B cell (primary cell): ENCODE data around the gene SINHCAF.

Experiments
- EZH2 ChIP-seq: IDR thresholded peaks from 2 replicates; pipeline ENCODE4 v1.6.1; 2012; ENCODE audit warnings: borderline replicate concordance, low read depth, mild to moderate bottlenecking, moderate library complexity, low read length; ENCODE audit not compliant: insufficient read depth, poor library complexity, severe bottlenecking
- TF ChIP-seq, protein P1 (sequence below): fragments of 200-600 bp; IDR thresholded peaks from one replicate; pipeline ENCODE4 v1.8.0; 2022; ENCODE audit warnings: antibody characterized with exemption, mild to moderate bottlenecking

DNA sequence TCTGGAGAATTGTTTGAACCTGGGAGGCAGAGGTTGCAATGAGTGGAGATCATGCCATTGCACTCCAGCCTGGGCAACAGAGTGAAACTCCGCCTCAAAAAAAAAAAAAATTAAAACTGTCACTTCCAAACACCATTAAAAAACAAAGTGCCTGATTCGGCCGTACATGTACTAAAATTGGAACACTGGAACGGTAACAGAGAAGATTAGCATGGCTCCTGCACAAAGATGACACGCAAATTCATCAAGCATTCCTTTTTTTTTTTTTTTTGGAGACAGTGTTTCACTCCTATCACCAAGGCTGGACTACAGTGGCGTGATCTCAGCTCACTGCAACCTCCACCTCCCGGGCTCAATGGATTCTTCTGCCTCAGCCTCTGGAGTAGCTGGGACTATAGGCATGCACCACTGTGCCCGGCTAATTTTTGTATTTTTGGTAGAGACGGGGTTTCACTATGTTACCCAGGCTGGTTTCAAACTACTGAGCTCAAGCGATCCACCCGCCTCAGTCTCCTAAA is 40.2 kb upstream of the SINHCAF start:
- TF ChIP-seq, protein P1, sequence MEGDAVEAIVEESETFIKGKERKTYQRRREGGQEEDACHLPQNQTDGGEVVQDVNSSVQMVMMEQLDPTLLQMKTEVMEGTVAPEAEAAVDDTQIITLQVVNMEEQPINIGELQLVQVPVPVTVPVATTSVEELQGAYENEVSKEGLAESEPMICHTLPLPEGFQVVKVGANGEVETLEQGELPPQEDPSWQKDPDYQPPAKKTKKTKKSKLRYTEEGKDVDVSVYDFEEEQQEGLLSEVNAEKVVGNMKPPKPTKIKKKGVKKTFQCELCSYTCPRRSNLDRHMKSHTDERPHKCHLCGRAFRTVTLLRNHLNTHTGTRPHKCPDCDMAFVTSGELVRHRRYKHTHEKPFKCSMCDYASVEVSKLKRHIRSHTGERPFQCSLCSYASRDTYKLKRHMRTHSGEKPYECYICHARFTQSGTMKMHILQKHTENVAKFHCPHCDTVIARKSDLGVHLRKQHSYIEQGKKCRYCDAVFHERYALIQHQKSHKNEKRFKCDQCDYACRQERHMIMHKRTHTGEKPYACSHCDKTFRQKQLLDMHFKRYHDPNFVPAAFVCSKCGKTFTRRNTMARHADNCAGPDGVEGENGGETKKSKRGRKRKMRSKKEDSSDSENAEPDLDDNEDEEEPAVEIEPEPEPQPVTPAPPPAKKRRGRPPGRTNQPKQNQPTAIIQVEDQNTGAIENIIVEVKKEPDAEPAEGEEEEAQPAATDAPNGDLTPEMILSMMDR, result no peak
- no peak for TF ChIP-seq EZH2
